A549 (cell line): ENCODE measurements around the gene SMG6. TPM values are rescaled to one million over a fixed set of nuclear protein-coding genes. Genes with fewer than 3 reads are reported as not detected.

Experiments
- ATAC-seq, 2 experiments: fragments of 200-7000 bp in 1 of 2; fragments of >200 bp in 1 of 2; cut with Nextera tagmentation in 1 of 2; cut with Tn5 transposase in 1 of 2; 3 replicates each; pipeline versions ENCODE4 v1.8.0 to v1.9.1; 2018 to 2020; ENCODE audit warnings: mild to moderate bottlenecking in 1 of 2, moderate library complexity in 1 of 2
- CTCF ChIA-PET: fragments of 300-600 bp; sonication (Branson Sonifier 250); formaldehyde crosslinking; extraction: SDS; loops from one replicate; lab custom pipeline; 2021; ENCODE audit warnings: antibody characterized with exemption, inconsistent platforms; lab: Yijun Ruan, JAX
- POLR2A ChIA-PET: fragments of 350-600 bp; formaldehyde crosslinking; extraction: SDS; loops from one replicate; lab custom pipeline; 2021; ENCODE audit warnings: antibody characterized with exemption, inconsistent platforms; lab: Yijun Ruan, JAX
- DNase-seq, 2 experiments: peaks; one replicate each; pipeline versions ENCODE4 v3.0.0 to v3.0.0-alpha.2; 2011 to 2016; ENCODE audit warnings: low read depth in 1 of 2, low spot score in 1 of 2
- FAIRE-seq: peaks from 2 replicates; lab custom pipeline; 2011; peaks lifted over from hg19 to GRCh38; lab: Jason Lieb, UNC
- H3K27ac ChIP-seq, 2 experiments: fragments of >200 bp; sonication (Bioruptor Twin); formaldehyde crosslinking; 3 replicates each; pipeline ENCODE4 v1.5.1; 2016 to 2017
- H3K4me1 ChIP-seq: fragments of >200 bp; sonication (Bioruptor Twin); formaldehyde crosslinking; 3 replicates; pipeline ENCODE4 v1.6.1; 2016
- H3K4me2 ChIP-seq: fragments of >200 bp; sonication (Bioruptor Twin); formaldehyde crosslinking; 3 replicates; pipeline ENCODE4 v1.6.1; 2016
- H3K4me3 ChIP-seq: fragments of >200 bp; sonication (Bioruptor Twin); formaldehyde crosslinking; 3 replicates; pipeline ENCODE4 v1.5.1; 2016
- H3K9me3 ChIP-seq: fragments of >200 bp; sonication (Bioruptor Twin); formaldehyde crosslinking; 3 replicates; pipeline ENCODE4 v1.6.1; 2016
- ATOH8 ChIP-seq: fragments of 250-450 bp; sonication (Bioruptor Pico); IDR thresholded peaks from 2 replicates; pipeline ENCODE4 v1.5.0; 2020; ENCODE audit warnings: low read depth, mild to moderate bottlenecking, moderate library complexity
- CBX2 ChIP-seq: fragments of 200-600 bp; sonication (generic); IDR thresholded peaks from 2 replicates; pipeline ENCODE4 v1.6.1; 2016; ENCODE audit warnings: low read depth, mild to moderate bottlenecking, borderline replicate concordance
- CBX8 ChIP-seq: fragments of 200-600 bp; sonication (generic); IDR thresholded peaks from 2 replicates; pipeline ENCODE4 v1.6.1; 2016
- CHD2 ChIP-seq: fragments of 150-350 bp; IDR thresholded peaks from 2 replicates; pipeline ENCODE4 v1.6.1; 2014; ENCODE audit warnings: low read length; ENCODE audit not compliant: partially characterized antibody
- CHD4 ChIP-seq: fragments of 200-600 bp; sonication (generic); IDR thresholded peaks from 2 replicates; pipeline ENCODE4 v1.6.1; 2016; ENCODE audit warnings: antibody characterized with exemption, mild to moderate bottlenecking, borderline replicate concordance
- CTCF ChIP-seq: fragments of >200 bp; sonication (Bioruptor Twin); formaldehyde crosslinking; IDR thresholded peaks from 3 replicates; pipeline ENCODE4 v1.5.1; 2016
- EHMT2 ChIP-seq: fragments of 200-600 bp; sonication (generic); IDR thresholded peaks from 2 replicates; pipeline ENCODE4 v1.6.1; 2016; ENCODE audit warnings: antibody characterized with exemption, low read depth, mild to moderate bottlenecking, moderate library complexity
- GATA3 ChIP-seq: IDR thresholded peaks from 2 replicates; pipeline ENCODE4 v1.6.1; 2012; ENCODE audit warnings: borderline replicate concordance
- HDAC2 ChIP-seq: fragments of 200-600 bp; sonication (generic); IDR thresholded peaks from 2 replicates; pipeline ENCODE4 v1.6.1; 2016
- HES2 ChIP-seq: fragments of >200 bp; sonication (Bioruptor Twin); formaldehyde crosslinking; IDR thresholded peaks from 2 replicates; pipeline ENCODE4 v1.6.1; 2016
- HEYL ChIP-seq: fragments of 250-450 bp; sonication (Bioruptor Pico); IDR thresholded peaks from 2 replicates; pipeline ENCODE4 v1.8.0; 2021; ENCODE audit warnings: mild to moderate bottlenecking, moderate library complexity
- HMGXB4 ChIP-seq: fragments of 250-450 bp; sonication (Bioruptor Pico); IDR thresholded peaks from 2 replicates; pipeline ENCODE4 v1.5.0; 2021; ENCODE audit warnings: mild to moderate bottlenecking, moderate library complexity, borderline replicate concordance
- HOXA7 ChIP-seq: fragments of 250-450 bp; sonication (Bioruptor Pico); IDR thresholded peaks from 2 replicates; pipeline ENCODE4 v1.5.0; 2020; ENCODE audit warnings: mild to moderate bottlenecking, moderate library complexity
- HOXB13 ChIP-seq: fragments of 250-450 bp; sonication (Bioruptor Pico); IDR thresholded peaks from 2 replicates; pipeline ENCODE4 v1.5.0; 2020; ENCODE audit warnings: low read depth, mild to moderate bottlenecking, moderate library complexity
- KDM1A ChIP-seq: fragments of 200-600 bp; sonication (generic); IDR thresholded peaks from 2 replicates; pipeline ENCODE4 v1.6.1; 2016; ENCODE audit warnings: low read depth, mild to moderate bottlenecking
- KDM5A ChIP-seq: fragments of 200-600 bp; sonication (generic); IDR thresholded peaks from 2 replicates; pipeline ENCODE4 v1.6.1; 2016; ENCODE audit warnings: antibody characterized with exemption, mild to moderate bottlenecking
- MAX ChIP-seq: IDR thresholded peaks from 2 replicates; pipeline ENCODE4 v1.6.1; 2012
- MYC ChIP-seq: IDR thresholded peaks from 2 replicates; pipeline ENCODE4 v1.6.1; 2012; ENCODE audit warnings: mild to moderate bottlenecking, inconsistent platforms, low read length, improper control_type of control experiment, borderline replicate concordance
- NFE2L2 ChIP-seq: fragments of 150-350 bp; conservative IDR thresholded peaks from 2 replicates; pipeline ENCODE4 v1.6.1; 2014; ENCODE audit warnings: low read length
- NPAS2 ChIP-seq: fragments of 250-450 bp; sonication (Bioruptor Pico); IDR thresholded peaks from 2 replicates; pipeline ENCODE4 v1.8.0; 2022; ENCODE audit warnings: mild to moderate bottlenecking, moderate library complexity, borderline replicate concordance
- NR3C1 ChIP-seq: fragments of >200 bp; sonication (Bioruptor Twin); formaldehyde crosslinking; IDR thresholded peaks from 3 replicates; pipeline ENCODE4 v1.6.1; 2017
- PBX3 ChIP-seq: IDR thresholded peaks from 2 replicates; pipeline ENCODE4 v1.6.1; 2012
- RAD21 ChIP-seq, 2 experiments: fragments of >200 bp in 1 of 2; sonication (Bioruptor Twin) in 1 of 2; formaldehyde crosslinking in 1 of 2; IDR thresholded peaks in 1 of 2; conservative IDR thresholded peaks in 1 of 2; 2 replicates in 1 of 2; 3 replicates in 1 of 2; pipeline ENCODE4 v1.6.1; 2012 to 2018; ENCODE audit warnings: inconsistent platforms in 1 of 2
- RFX5 ChIP-seq: fragments of 450-650 bp; IDR thresholded peaks from 2 replicates; pipeline ENCODE4 v1.7.1; 2014; ENCODE audit warnings: antibody characterized with exemption, mild to moderate bottlenecking, moderate library complexity
- USF2 ChIP-seq: fragments of 450-650 bp; IDR thresholded peaks from 2 replicates; pipeline ENCODE4 v1.6.1; 2014; ENCODE audit warnings: antibody characterized with exemption
- ZC3H11A ChIP-seq: fragments of 450-650 bp; IDR thresholded peaks from 2 replicates; pipeline ENCODE4 v1.6.1; 2014; ENCODE audit warnings: antibody characterized with exemption, mild to moderate bottlenecking
- ZNF302 ChIP-seq: fragments of 250-450 bp; sonication (Bioruptor Pico); IDR thresholded peaks from 2 replicates; pipeline ENCODE4 v1.9.0; 2021; ENCODE audit warnings: inconsistent platforms, mild to moderate bottlenecking, moderate library complexity
- ZSCAN20 ChIP-seq: fragments of 250-450 bp; sonication (Bioruptor Pico); IDR thresholded peaks from 2 replicates; pipeline ENCODE4 v1.8.0; 2022; ENCODE audit warnings: mild to moderate bottlenecking, moderate library complexity
- WGBS: methylation state at CpG from one replicate; pipeline ENCODE4 v1.1.6; 2017; ENCODE audit errors: missing lambda C conversion rate; 5-methylcytosine and 5-hydroxymethylcytosine counted together
- polyA minus RNA-seq: library from RNA; depleted of rRNA, polyadenylated mRNA; stranded (reverse); fragments of >200 nt; gene quantifications from 2 replicates; pipeline ENCODE4 v1.2.3, GENCODE V29; 2011; rRNA and poly(A)+ RNA removed
- polyA plus RNA-seq, 4 experiments: library from polyadenylated mRNA; depleted of rRNA in 3 of 4; stranded (reverse); fragments of >200 nt; fragmentation: RNase III in 1 of 4; extraction: RNeasy Plus Mini Kit Qiagen cat#74134 plus additional on column Dnase treatment in 1 of 4; gene quantifications; 2 replicates in 3 of 4; 3 replicates in 1 of 4; pipeline ENCODE4 v1.2.3, GENCODE V29; 2011 to 2017

Gene SMG6
- polyA plus RNA-seq (2011; rRNA removed) (4.7 and 13.1 TPM in 2 replicates), polyA plus RNA-seq (2017; fragmentation: RNase III; extraction: RNeasy Plus Mini Kit Qiagen cat#74134 plus additional on column Dnase treatment) (17.0 to 17.9 TPM (median 17.2 TPM) in 3 replicates), polyA minus RNA-seq (43.5 and 48.4 TPM in 2 replicates)
- polyA plus RNA-seq (2012; cell fraction: cytosol; rRNA removed): 8.1 and 13.5 TPM in 2 replicates
- polyA plus RNA-seq (2012; cell fraction: nucleus; rRNA removed): 39.5 and 57.3 TPM in 2 replicates

- CTCF ChIA-PET: interaction anchor here (0.6 to 3.0 kb wide), 13 partner anchors 8 to 278 kb away, joined by 3 to 15 read pairs (median 4); partner anchors contain the start of genes HIC1 and TSR1
- peak within 1 kb of the TSS; percentile 98 for H3K4me2 ChIP-seq
- H3K4me3 ChIP-seq: peak within 1 kb of the TSS; percentile 75
- POLR2A ChIA-PET: interaction anchor here (0.6 to 2.6 kb wide), 22 partner anchors 9 to 961 kb away, joined by 3 to 37 read pairs (median 5); partner anchors contain the start of genes SGSM2 and TSR1
- ATAC-seq: peak; percentile 96 to 97
- H3K27ac ChIP-seq: peak within 1 kb of the TSS; percentile 97 to 99
- no peaks in the 10 kb centered on the region for H3K9me3 ChIP-seq
- FAIRE-seq: no peak
- 2% methylated on average over 57 of the region's 108 CpGs for WGBS
- peaks cover 13% of the 10 kb centered on the region; the same call in 2 of the 3 replicates for H3K4me1 ChIP-seq
- DNase-seq: peak; percentile 92 to 95
- TF ChIP-seq NFE2L2 (no peak), CHD4 (no peak), MYC (0 out of 2 replicates have a peak, but pooled peaks have one; percentile 9), RFX5 (no peak), HOXB13 (CRISPR knock-in tag) (no peak), HEYL (CRISPR knock-in tag) (no peak), KDM5A (no peak), HES2 (no peak), HMGXB4 (no peak), GATA3 (no peak), HOXA7 (CRISPR knock-in tag) (no peak), ATOH8 (CRISPR knock-in tag) (no peak), HDAC2 (no peak), RAD21 (conservative IDR thresholded peaks at IDR 0.05 in 1 of 2, IDR thresholded peaks at IDR 0.05 in 1 of 2) (no peak), CBX8 (no peak), CBX2 (no peak), ZC3H11A (no peak), CTCF (no peak), ZNF302 (CRISPR knock-in tag) (no peak), NR3C1 (no peak), USF2 (no peak), CHD2 (no peak), KDM1A (no peak), PBX3 (no peak), EHMT2 (no peak), NPAS2 (CRISPR knock-in tag) (no peak), ZSCAN20 (CRISPR knock-in tag) (no peak), MAX (peak; percentile 75)
Measured at GRCh38 chr17:2303204-2304188, at the start of gene SMG6, which contains the start of gene SRR. SMG6 (minus strand) TSS chr17:2303785; CDS start chr17:2303720, 65 bp downstream. SRR (plus strand) TSS chr17:2303950; CDS start chr17:2315561, 11,611 bp downstream.
